HepG2 (cell line): ENCODE results near the gene TAGLN.

ENCODE experiments used
- CEBPB ChIP-seq: IDR thresholded peaks from 2 replicates; pipeline ENCODE4 v1.6.1; 2011; ENCODE audit warnings: low read depth, low read length, improper control_type of control experiment, borderline replicate concordance
- CHD2 ChIP-seq: IDR thresholded peaks from 2 replicates; pipeline ENCODE4 v1.6.1; 2011; ENCODE audit warnings: low read depth, low read length, improper control_type of control experiment
- EP300 ChIP-seq, 3 experiments: sonication (generic) in 1 of 3; formaldehyde crosslinking in 1 of 3; IDR thresholded peaks; 2 replicates each; pipeline versions ENCODE4 v1.5.1 to v1.6.1; 2011 to 2020; ENCODE audit warnings: low read depth in 2 of 3, low read length in 2 of 3, borderline replicate concordance in 1 of 3, improper control_type of control experiment in 1 of 3, mild to moderate bottlenecking in 1 of 3, missing genetic modification reagents in 1 of 3, moderate library complexity in 1 of 3
- NCOA5 ChIP-seq: sonication (generic); formaldehyde crosslinking; IDR thresholded peaks from 2 replicates; pipeline ENCODE4 v1.4.0; 2020; ENCODE audit warnings: missing genetic modification reagents
- POLR2A ChIP-seq, 2 experiments: IDR thresholded peaks; 2 replicates each; pipeline ENCODE4 v1.6.1; 2011; ENCODE audit warnings: low read depth in 2 of 2, low read length in 2 of 2, mild to moderate bottlenecking in 1 of 2, moderate library complexity in 1 of 2; ENCODE audit not compliant: insufficient read depth in 1 of 2
- SIN3A ChIP-seq: IDR thresholded peaks from 2 replicates; pipeline ENCODE4 v1.6.1; 2011; ENCODE audit warnings: low read depth, mild to moderate bottlenecking, control low read depth, low read length, borderline replicate concordance
- SMARCC2 ChIP-seq: fragments of 450-650 bp; IDR thresholded peaks from 2 replicates; pipeline ENCODE4 v1.6.1; 2017; ENCODE audit warnings: antibody characterized with exemption, mild to moderate bottlenecking
- SP1 ChIP-seq, 2 experiments: fragments of 450-650 bp in 1 of 2; sonication (generic) in 1 of 2; formaldehyde crosslinking in 1 of 2; IDR thresholded peaks; 2 replicates each; pipeline versions ENCODE4 v1.4.0 to v1.6.1; 2016 to 2020; ENCODE audit warnings: missing genetic modification reagents in 1 of 2
- ZNF382 ChIP-seq: sonication (generic); formaldehyde crosslinking; IDR thresholded peaks from 2 replicates; pipeline ENCODE4 v1.5.0; 2020; ENCODE audit warnings: missing genetic modification reagents, mild to moderate bottlenecking, borderline replicate concordance
- ZNF558 ChIP-seq: sonication (generic); formaldehyde crosslinking; IDR thresholded peaks from 2 replicates; pipeline ENCODE4 v1.9.0; 2022; ENCODE audit warnings: mild to moderate bottlenecking, missing genetic modification reagents, borderline replicate concordance
- TF ChIP-seq, protein P1 (sequence below): sonication (generic); formaldehyde crosslinking; IDR thresholded peaks from 2 replicates; pipeline ENCODE4 v1.4.0; 2020; ENCODE audit warnings: mild to moderate bottlenecking, missing genetic modification reagents
- TF ChIP-seq, protein P2 (sequence below): sonication (generic); formaldehyde crosslinking; conservative IDR thresholded peaks from 2 replicates; pipeline ENCODE4 v1.4.0; 2020; ENCODE audit warnings: missing genetic modification reagents
- TF ChIP-seq, protein P3 (sequence below): sonication (generic); formaldehyde crosslinking; IDR thresholded peaks from 2 replicates; pipeline ENCODE4 v1.4.0; 2020; ENCODE audit warnings: mild to moderate bottlenecking, missing genetic modification reagents

DNA sequence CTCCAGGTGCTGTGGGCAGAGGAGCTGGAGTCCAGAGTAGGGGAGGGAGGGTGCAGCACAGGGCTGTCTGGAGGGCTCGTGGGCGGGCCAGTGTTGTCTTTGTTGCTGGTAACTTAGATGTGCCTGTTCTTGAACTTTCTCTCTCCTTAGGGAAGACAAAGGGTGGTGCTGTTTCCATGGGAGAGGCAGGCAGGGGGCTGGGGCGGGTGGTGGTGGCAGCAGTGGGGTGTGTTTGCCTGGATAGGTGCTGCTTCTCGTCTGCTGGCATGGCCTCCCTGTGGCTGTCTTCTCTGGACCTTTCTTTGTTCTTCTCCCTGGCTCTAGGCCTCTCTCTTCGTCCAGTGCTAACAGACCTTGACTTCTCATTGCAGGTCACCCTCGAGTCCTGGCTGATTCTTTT is 12.2 kb upstream of the TAGLN start:
- TF ChIP-seq SIN3A (no peak), ZNF382 (CRISPR knock-in tag) (no peak), EP300 (IDR thresholded peaks at IDR 0.05; ENCODE audit: low read depth in 2 of 2, low read length in 2 of 2) (no peak), EP300 (CRISPR knock-in tag; IDR thresholded peaks at IDR 0.05; ENCODE audit: borderline replicate concordance) (no peak), ZNF558 (no peak), SP1 (IDR thresholded peaks at IDR 0.05) (no peak), SP1 (CRISPR knock-in tag; IDR thresholded peaks at IDR 0.05) (no peak), NCOA5 (CRISPR knock-in tag) (no peak), POLR2A (IDR thresholded peaks at IDR 0.05; ENCODE audit: insufficient read depth in 1 of 2, low read depth in 2 of 2, low read length in 2 of 2) (no peak), CHD2 (no peak), CEBPB (no peak), SMARCC2 (no peak)
- TF ChIP-seq, protein P1, sequence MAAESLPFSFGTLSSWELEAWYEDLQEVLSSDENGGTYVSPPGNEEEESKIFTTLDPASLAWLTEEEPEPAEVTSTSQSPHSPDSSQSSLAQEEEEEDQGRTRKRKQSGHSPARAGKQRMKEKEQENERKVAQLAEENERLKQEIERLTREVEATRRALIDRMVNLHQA (CRISPR knock-in tag), result no peak
- TF ChIP-seq, protein P2, sequence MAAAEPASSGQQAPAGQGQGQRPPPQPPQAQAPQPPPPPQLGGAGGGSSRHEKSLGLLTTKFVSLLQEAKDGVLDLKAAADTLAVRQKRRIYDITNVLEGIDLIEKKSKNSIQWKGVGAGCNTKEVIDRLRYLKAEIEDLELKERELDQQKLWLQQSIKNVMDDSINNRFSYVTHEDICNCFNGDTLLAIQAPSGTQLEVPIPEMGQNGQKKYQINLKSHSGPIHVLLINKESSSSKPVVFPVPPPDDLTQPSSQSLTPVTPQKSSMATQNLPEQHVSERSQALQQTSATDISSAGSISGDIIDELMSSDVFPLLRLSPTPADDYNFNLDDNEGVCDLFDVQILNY, result no peak
- TF ChIP-seq, protein P3, sequence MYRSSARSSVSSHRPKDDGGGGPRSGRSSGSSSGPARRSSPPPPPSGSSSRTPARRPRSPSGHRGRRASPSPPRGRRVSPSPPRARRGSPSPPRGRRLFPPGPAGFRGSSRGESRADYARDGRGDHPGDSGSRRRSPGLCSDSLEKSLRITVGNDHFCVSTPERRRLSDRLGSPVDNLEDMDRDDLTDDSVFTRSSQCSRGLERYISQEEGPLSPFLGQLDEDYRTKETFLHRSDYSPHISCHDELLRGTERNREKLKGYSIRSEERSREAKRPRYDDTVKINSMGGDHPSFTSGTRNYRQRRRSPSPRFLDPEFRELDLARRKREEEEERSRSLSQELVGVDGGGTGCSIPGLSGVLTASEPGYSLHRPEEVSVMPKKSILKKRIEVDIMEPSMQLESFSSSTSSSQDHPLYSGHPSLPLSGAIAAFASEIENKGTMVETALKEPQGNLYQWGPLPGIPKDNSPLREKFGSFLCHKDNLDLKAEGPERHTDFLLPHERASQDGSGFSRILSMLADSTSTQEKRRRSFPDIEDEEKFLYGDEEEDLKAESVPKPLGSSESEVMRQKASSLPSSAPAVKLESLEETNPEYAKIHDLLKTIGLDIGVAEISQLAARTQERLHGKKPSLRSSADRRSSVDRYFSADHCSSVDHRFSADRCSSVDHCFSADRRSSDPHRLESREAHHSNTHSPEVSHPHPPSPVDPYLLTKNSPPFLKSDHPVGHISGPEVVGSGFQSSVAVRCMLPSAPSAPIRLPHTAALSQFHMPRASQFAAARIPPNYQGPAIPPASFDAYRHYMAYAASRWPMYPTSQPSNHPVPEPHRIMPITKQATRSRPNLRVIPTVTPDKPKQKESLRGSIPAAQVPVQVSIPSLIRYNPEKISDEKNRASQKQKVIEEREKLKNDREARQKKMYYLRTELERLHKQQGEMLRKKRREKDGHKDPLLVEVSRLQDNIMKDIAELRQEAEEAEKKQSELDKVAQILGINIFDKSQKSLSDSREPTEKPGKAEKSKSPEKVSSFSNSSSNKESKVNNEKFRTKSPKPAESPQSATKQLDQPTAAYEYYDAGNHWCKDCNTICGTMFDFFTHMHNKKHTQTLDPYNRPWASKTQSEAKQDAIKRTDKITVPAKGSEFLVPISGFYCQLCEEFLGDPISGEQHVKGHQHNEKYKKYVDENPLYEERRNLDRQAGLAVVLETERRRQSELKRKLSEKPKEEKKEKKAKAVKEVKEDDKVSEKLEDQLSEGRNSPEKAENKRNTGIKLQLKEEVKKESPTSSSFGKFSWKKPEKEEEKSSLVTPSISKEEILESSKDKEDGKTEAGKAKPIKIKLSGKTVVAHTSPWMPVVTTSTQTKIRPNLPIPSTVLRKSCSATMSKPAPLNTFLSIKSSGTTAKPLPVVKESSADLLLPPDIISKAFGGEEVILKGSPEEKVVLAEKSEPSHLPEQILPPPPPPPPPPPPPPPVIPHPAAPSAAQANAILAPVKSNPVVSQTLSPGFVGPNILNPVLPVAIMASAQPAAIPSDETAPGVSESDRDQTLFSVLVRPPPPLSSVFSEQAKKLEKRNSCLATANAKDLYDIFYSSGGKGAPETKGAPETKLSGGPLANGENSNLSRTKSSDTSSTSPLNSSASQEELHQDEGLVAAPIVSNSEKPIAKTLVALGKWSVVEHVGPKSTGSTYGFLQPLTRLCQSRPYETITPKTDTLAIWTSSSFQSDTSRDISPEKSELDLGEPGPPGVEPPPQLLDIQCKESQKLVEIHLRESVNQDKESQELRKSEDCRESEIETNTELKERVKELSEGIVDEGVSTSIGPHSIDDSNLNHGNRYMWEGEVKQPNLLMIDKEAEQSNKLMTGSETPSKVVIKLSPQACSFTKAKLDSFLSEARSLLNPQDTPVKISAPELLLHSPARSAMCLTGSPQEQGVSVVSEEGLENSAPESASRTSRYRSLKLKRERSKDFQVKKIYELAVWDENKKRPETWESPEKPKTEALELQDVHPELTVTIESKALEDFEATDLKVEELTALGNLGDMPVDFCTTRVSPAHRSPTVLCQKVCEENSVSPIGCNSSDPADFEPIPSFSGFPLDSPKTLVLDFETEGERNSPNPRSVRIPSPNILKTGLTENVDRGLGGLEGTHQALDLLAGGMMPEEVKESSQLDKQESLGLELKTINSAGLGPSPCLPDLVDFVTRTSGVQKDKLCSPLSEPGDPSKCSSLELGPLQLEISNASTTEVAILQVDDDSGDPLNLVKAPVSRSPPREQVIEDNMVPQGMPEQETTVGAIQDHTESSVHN (CRISPR knock-in tag), result no peak
